GM13977 (cell line): ENCODE data around the gene KLHL29.

ENCODE experiments used
- DNase-seq: peaks from one replicate; pipeline ENCODE4 v3.0.0; 2012; ENCODE audit warnings: low spot score
- in situ Hi-C: fragments of 300-500 bp; cut with MboI; formaldehyde crosslinking; loops from one replicate; pipeline ENCODE4 v1.12.0; 2022; ENCODE audit warnings: low sequenced_read_pairs, low pct_unique_long_range_greater_than_20kb, mixed read lengths, inconsistent platforms; ENCODE audit not compliant: unreplicated experiment
- TF ChIP-seq, protein P1 (sequence below): IDR thresholded peaks from 2 replicates; pipeline ENCODE4 v1.5.1; 2012; ENCODE audit warnings: mild to moderate bottlenecking, control low read depth; ENCODE audit not compliant: insufficient read depth; ENCODE audit errors: extremely low read depth, missing control alignments

Gene KLHL29

GRCh38 chr2:23639406-23639982, 254.5 kb downstream of the KLHL29 start:
- TF ChIP-seq, protein P1, sequence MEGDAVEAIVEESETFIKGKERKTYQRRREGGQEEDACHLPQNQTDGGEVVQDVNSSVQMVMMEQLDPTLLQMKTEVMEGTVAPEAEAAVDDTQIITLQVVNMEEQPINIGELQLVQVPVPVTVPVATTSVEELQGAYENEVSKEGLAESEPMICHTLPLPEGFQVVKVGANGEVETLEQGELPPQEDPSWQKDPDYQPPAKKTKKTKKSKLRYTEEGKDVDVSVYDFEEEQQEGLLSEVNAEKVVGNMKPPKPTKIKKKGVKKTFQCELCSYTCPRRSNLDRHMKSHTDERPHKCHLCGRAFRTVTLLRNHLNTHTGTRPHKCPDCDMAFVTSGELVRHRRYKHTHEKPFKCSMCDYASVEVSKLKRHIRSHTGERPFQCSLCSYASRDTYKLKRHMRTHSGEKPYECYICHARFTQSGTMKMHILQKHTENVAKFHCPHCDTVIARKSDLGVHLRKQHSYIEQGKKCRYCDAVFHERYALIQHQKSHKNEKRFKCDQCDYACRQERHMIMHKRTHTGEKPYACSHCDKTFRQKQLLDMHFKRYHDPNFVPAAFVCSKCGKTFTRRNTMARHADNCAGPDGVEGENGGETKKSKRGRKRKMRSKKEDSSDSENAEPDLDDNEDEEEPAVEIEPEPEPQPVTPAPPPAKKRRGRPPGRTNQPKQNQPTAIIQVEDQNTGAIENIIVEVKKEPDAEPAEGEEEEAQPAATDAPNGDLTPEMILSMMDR, result no peak
- in situ Hi-C loops, result no loop called here
- no peak for DNase-seq

DNA sequence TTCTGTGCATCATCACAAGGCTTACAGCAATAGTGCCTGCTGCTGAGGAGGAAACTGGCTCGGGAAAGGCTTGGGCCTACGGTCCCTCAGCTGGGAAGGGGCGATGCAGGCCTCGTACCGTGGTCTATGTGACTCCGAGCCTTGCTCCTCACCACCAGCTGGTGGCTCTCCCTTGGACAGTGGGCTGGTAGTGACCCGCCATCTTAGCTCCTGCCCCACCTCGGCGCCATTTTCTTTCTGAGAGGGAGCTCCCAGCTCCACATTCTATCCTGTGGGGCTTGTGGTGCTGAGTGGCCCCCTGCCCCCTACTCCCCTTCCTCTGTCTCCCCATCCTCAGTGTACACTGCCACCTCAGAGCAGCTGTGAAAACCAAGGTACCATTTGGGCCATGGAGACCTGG, 255.7 kb downstream of the KLHL29 start:
- no peak for DNase-seq
- in situ Hi-C loops, result no loop called here
- TF ChIP-seq, protein P1, result no peak

- DNase-seq, result no peak
- TF ChIP-seq, protein P1, result no peak
- in situ Hi-C loops, result no loop called here
Observed at GRCh38 chr2:23642516-23642915, 257.5 kb downstream of the KLHL29 start.

DNA sequence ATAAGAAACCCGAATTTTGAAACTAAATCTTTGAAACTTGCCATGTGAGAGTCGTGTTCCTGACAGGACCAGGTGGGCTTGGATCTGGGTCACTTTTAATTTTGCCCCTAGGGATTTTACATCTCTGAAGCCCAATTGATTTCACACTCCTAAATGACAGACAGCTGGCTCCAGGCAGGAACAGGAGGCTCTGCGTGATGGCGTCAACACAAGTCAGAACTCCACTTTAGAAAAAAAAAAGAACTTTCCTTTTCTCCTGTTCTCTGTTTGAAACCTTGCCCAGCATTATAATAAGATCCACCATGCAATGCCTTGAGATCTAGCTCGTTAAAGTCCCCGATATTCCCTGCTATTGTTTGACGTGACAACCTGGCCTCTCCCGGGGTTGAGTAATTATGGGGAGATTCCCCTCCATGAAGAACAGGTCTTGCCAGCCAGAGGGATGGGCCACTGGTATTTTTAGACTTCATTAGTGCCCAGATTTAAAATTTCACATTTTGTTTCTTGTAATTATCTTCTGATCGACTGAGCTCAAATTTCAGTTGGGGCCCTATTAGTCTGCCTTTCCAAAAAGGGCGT, 260.3 kb downstream of the KLHL29 start:
- no peak for DNase-seq
- in situ Hi-C loops, result no loop called here
- TF ChIP-seq, protein P1, result no peak

DNA sequence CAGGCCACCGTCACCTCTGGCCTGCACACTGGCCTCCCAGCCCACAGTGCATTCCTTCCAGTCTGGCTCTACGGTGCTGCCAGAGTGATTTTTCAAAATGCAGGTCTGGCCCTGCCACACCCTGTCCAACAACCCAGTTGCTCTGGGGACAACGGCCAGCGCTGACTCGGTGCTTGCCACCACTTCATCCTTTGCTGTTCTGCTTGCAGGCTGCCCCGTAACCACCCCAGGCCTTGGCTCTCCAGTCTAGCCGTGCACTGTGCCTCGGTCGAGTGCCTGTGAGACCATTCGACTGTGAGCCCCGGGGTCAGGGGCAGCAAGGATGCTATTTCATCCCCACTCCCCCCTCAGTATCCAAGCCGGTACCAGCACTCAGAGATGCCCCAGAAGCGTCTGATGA, 262.6 kb downstream of the KLHL29 start:
- DNase-seq, result no peak
- in situ Hi-C loops, result no loop called here
- TF ChIP-seq, protein P1, result no peak

GRCh38 chr2:23649303-23649702, 264.3 kb downstream of the KLHL29 start:
- TF ChIP-seq, protein P1, result no peak
- DNase-seq, result no peak
- in situ Hi-C loops, result no loop called here

GRCh38 chr2:23649819-23650218, 264.8 kb downstream of the KLHL29 start:
- DNase-seq, result no peak
- in situ Hi-C loops, result no loop called here
- TF ChIP-seq, protein P1, result no peak
